Activated gamma-delta T cell treated with Interleukin-2 at 50 U/mL for 16 hours (primary cell): ENCODE measurements around the gene ITIH5.

Experiments used
- DNase-seq: peaks from one replicate; pipeline ENCODE4 v3.0.0-alpha.2; 2020

Gene ITIH5

GRCh38 chr10:7544203-7544602 is 122.6 kb downstream of the ITIH5 start:
- DNase-seq = no peak

GRCh38 chr10:7542189-7542914 is 124.4 kb downstream of the ITIH5 start:
- DNase-seq = no peak

- DNase-seq = no peak
These were observed 125.4 kb downstream of the ITIH5 start for GRCh38 chr10:7541137-7542087.

- DNase-seq = no peak
These were observed 127.7 kb downstream of the ITIH5 start for GRCh38 chr10:7538970-7539654.

- no peak for DNase-seq
These were observed 129.6 kb downstream of the ITIH5 start for GRCh38 chr10:7537126-7537525.

- no peak for DNase-seq
These were observed 132.3 kb downstream of the ITIH5 start for GRCh38 chr10:7534480-7534852.

- no peak for DNase-seq
These were observed 132.9 kb downstream of the ITIH5 start for GRCh38 chr10:7533657-7534479.

GRCh38 chr10:7532723-7533498 is 133.9 kb downstream of the ITIH5 start:
- DNase-seq = no peak

GRCh38 chr10:7529638-7530037 is 137.1 kb downstream of the ITIH5 start:
- DNase-seq = no peak

GRCh38 chr10:7527468-7527867 is 139.3 kb downstream of the ITIH5 start:
- no peak for DNase-seq

GRCh38 chr10:7526017-7526400 is 140.8 kb downstream of the ITIH5 start:
- DNase-seq = no peak

- DNase-seq = peak; percentile 64
These were observed 141.3 kb downstream of the ITIH5 start for GRCh38 chr10:7525314-7526016.

- DNase-seq = no peak
These were observed 143.1 kb downstream of the ITIH5 start for GRCh38 chr10:7523656-7524055.

- DNase-seq = no peak
These were observed 146.0 kb downstream of the ITIH5 start for GRCh38 chr10:7520507-7521485.

GRCh38 chr10:7519351-7519750 is 147.4 kb downstream of the ITIH5 start:
- no peak for DNase-seq

GRCh38 chr10:7518693-7519092 is 148.1 kb downstream of the ITIH5 start:
- DNase-seq = no peak

- no peak for DNase-seq
These were observed 151.3 kb downstream of the ITIH5 start for GRCh38 chr10:7515439-7515838.

GRCh38 chr10:7513936-7514335 is 152.8 kb downstream of the ITIH5 start:
- no peak for DNase-seq

GRCh38 chr10:7513455-7513854 is 153.3 kb downstream of the ITIH5 start:
- DNase-seq = no peak

- DNase-seq = no peak
These were observed 154.3 kb downstream of the ITIH5 start for GRCh38 chr10:7512487-7512886.
